GM10248 (cell line): ENCODE measurements around the gene LAMB2.

Experiments
- CTCF ChIA-PET: fragments of 300-600 bp; sonication (Branson Sonifier 250); formaldehyde crosslinking; extraction: SDS; loops from one replicate; lab custom pipeline; 2021; ENCODE audit warnings: antibody characterized with exemption; lab: Yijun Ruan, JAX
- POLR2A ChIA-PET: fragments of 350-650 bp; sonication (Branson Sonifier 250); formaldehyde crosslinking; extraction: SDS; loops from one replicate; lab custom pipeline; 2020; ENCODE audit warnings: antibody characterized with exemption; lab: Yijun Ruan, JAX
- DNase-seq: peaks from one replicate; pipeline ENCODE4 v3.0.0; 2012; ENCODE audit errors: extremely low spot score
- TF ChIP-seq, protein P1 (sequence below): IDR thresholded peaks from 2 replicates; pipeline ENCODE4 v1.5.1; 2012; ENCODE audit warnings: mild to moderate bottlenecking, low read depth; ENCODE audit errors: extremely low read depth, missing control alignments, control extremely low read depth

Gene LAMB2

DNA sequence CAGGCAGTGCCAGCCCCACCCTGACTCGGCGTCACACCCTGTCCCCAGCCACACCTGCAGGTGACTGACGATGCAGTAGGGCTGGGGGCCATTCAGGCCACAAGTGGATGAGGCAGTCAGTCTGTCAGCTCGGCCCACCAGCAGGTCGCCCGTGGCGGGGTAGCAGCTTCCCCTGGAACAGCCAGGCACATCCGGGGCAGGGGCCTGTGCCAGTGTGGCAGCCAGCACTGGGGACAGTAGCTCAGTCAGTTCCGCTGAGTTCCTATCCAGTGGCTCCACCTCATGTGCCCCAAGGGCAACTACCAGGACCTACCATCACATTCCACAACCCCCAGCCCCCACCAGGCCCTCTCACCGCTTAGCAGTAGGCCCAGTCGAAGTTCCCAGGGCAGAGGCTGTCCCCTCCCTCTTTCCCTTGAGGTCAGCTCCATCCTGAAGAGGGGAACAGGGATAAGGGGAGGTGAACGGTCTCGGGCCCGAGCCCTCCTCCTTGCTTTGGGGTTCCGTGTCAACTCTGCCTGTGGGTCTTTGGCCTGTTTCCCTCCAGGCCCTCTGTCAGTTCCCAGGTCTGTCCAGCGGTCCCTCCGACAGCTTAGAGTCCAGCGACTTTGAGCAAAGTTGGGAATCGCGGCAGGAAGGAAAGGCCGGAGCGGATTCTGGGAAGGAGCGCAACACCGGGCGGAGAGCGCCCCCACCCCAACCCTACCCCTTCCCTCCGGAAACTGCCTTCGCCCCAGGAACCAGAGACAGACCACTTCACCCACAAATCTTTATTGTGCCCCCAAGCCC lies at the start of gene LAMB2:
Gene LAMB2, minus strand, starts transcription at position 614 of the 789 bp plus-strand sequence. Its CDS starts 183 bp downstream, at position 431.
- DNase-seq, result no peak
- ChIA-PET CTCF (interaction anchor here (2.5 kb wide), 1 partner anchor 38 kb away, joined by 8 read pairs; the partner anchor contains the start of gene KLHDC8B), POLR2A (no interaction called here)
- TF ChIP-seq, protein P1, sequence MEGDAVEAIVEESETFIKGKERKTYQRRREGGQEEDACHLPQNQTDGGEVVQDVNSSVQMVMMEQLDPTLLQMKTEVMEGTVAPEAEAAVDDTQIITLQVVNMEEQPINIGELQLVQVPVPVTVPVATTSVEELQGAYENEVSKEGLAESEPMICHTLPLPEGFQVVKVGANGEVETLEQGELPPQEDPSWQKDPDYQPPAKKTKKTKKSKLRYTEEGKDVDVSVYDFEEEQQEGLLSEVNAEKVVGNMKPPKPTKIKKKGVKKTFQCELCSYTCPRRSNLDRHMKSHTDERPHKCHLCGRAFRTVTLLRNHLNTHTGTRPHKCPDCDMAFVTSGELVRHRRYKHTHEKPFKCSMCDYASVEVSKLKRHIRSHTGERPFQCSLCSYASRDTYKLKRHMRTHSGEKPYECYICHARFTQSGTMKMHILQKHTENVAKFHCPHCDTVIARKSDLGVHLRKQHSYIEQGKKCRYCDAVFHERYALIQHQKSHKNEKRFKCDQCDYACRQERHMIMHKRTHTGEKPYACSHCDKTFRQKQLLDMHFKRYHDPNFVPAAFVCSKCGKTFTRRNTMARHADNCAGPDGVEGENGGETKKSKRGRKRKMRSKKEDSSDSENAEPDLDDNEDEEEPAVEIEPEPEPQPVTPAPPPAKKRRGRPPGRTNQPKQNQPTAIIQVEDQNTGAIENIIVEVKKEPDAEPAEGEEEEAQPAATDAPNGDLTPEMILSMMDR, result no peak

DNA sequence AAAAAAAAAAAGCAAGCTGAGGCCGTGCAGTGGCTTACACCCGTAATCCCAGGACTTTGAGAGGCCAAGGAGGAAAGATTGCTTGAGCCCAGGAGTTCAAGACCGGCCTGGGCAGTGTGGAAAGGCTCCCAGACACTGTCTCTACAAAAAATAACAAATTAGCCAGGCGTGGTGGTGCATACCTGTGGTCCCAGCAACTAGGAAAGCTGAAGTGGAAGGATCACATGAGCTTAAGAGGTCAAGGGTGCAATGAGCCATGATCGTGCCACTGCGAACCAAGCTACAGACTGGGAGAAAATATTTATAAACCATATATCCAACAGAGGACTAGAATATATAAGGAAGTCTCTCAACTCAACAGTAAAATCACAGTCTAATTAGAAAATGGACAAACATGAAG lies 48.5 kb upstream of the LAMB2 start:
- DNase-seq, result no peak
- ChIA-PET CTCF (interaction anchor here (1.2 to 4.4 kb wide), 2 partner anchors 8 to 11 kb away, joined by 4 to 33 read pairs; partner anchors contain the start of gene KLHDC8B), POLR2A (no interaction called here)
- TF ChIP-seq, protein P1, result no peak

DNA sequence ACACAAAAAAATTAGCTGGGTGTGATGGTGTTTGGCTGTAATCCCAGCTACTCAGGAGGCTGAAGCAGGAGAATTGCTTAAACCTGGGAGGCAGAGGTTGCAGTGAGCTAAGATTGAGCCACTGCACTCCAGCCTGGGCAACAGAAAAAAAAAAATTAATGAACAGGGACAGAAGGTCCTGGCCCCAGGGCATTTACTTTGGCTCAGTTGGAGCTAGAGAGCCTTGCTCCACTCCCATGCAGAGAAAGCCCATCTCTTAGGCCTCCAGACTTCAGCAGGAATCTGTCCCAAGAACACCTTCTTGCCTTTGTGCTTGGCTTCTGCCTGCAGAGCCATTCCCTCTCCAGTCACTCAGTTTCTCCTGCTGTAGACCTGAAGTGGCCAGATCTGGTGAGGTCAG lies 47.3 kb upstream of the LAMB2 start:
- POLR2A ChIA-PET, result interaction anchor here (0.6 kb wide), 1 partner anchor 75 kb away, joined by 3 read pairs; no protein-coding TSS in a partner anchor
- TF ChIP-seq, protein P1, result no peak
- CTCF ChIA-PET, result interaction anchor here (1.0 to 4.4 kb wide), 2 partner anchors 9 to 98 kb away, joined by 3 to 33 read pairs; partner anchors contain the start of gene KLHDC8B
- DNase-seq, result no peak

DNA sequence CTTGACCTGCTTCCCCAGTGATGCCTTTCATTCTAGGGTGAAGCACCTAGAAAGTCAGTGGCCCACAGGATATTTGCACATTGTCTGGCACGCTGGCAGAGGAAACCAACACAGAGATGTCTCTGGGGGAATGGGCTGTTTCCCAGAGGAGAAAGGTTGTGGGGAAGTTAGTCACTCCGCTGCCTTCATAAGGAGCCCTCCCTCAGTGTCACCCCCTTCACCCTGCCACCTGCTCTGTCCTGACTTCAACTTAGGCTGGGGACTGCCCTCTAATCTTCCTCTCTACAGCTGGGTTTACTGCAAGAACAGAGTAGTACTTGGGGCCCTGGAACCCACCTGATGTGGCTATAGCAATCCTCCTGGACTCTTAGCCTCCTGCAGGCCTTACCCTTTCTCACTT lies 44.2 kb upstream of the LAMB2 start:
- CTCF ChIA-PET, result no interaction called here
- TF ChIP-seq, protein P1, result no peak
- no peak for DNase-seq
- POLR2A ChIA-PET, result no interaction called here

DNA sequence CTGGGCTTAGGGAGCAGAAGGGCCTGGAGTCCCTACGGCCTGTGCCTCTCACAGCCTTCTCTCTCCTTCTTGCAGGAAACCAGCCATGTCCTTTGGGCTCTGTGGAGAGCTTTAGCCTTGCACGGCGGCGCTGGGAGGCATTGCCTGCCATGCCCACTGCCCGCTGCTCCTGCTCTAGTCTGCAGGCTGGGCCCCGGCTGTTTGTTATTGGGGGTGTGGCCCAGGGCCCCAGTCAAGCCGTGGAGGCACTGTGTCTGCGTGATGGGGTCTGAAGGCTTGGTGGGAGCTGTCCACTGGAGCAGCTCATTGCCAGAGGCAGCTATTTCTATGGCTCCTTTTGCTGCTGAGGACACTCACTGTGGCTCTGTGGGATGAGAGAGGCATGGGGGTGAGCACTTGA lies 42.7 kb upstream of the LAMB2 start:
- TF ChIP-seq, protein P1, result no peak
- no peak for DNase-seq
- CTCF ChIA-PET, result no interaction called here
- POLR2A ChIA-PET, result interaction anchor here (0.6 kb wide), 1 partner anchor 573 kb away, joined by 7 read pairs; no protein-coding TSS in a partner anchor

DNA sequence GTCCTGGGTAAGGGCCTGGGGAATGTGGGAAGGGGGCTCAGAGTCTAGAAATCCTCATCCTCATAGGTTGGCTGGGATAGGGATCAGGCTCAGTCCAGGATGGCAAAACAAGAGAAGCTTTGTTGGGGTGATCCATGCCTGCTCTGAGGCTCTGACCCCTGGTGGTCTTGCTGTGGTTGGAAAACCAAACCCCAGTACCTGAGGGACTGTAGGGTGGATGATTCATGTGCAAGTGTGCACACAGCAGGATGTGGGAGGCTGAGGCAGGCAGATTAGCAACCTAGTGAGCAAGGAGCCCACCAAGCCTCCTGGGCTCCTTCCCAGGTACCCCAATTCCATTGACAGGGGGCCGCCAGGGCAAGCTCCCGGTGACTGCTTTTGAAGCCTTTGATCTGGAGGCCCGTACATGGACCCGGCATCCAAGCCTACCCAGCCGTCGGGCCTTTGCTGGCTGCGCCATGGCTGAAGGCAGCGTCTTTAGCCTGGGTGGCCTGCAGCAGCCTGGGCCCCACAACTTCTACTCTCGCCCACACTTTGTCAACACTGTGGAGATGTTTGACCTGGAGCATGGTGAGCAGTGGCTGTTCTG lies 41.6 kb upstream of the LAMB2 start:
- TF ChIP-seq, protein P1, result no peak
- no peak for DNase-seq
- ChIA-PET CTCF (no interaction called here), POLR2A (no interaction called here)
